ENCODE results near the gene MYEOV.

GRCh38 chr11:69259096-69259495 lies 34.9 kb upstream of the MYEOV start:
- TF ChIP-seq CTCF (IDR thresholded peaks at IDR 0.05; ENCODE audit: control extremely low read depth in 1 of 3, insufficient read depth in 1 of 3, low read depth in 1 of 3, low read length in 3 of 3) (no peak), KDM1A (IDR thresholded peaks at IDR 0.05; ENCODE audit: borderline replicate concordance, low read length) (no peak), MAX (IDR thresholded peaks at IDR 0.05) (no peak), RAD21 (IDR thresholded peaks at IDR 0.05 in 1 of 2, conservative IDR thresholded peaks at IDR 0.05 in 1 of 2; ENCODE audit: low read depth in 2 of 2, low read length in 2 of 2) (no peak), EZH2 (IDR thresholded peaks at IDR 0.05; ENCODE audit: low read depth, low read length, severe bottlenecking) (no peak), ATF3 (IDR thresholded peaks at IDR 0.05; ENCODE audit: insufficient read depth, low read depth, low read length) (no peak), CEBPB (IDR thresholded peaks at IDR 0.05; ENCODE audit: low read depth, low read length) (no peak), SP2 (IDR thresholded peaks at IDR 0.05; ENCODE audit: low read length) (no peak)

All from H1 (cell line).